HepG2 (cell line): ENCODE results near the gene HDAC5. TPM values are rescaled to one million over a fixed set of nuclear protein-coding genes. Genes with fewer than 3 reads are reported as not detected.

Experiments
- ARID5B ChIP-seq: IDR thresholded peaks from 2 replicates; pipeline ENCODE4 v1.4.0; 2020; ENCODE audit warnings: mild to moderate bottlenecking, missing genetic modification reagents
- CERS6 ChIP-seq: sonication (generic); formaldehyde crosslinking; IDR thresholded peaks from 2 replicates; pipeline ENCODE4 v1.5.0; 2020; ENCODE audit warnings: missing genetic modification reagents
- EP300 ChIP-seq, 3 experiments: sonication (generic) in 1 of 3; formaldehyde crosslinking in 1 of 3; IDR thresholded peaks; 2 replicates each; pipeline versions ENCODE4 v1.5.1 to v1.6.1; 2011 to 2020; ENCODE audit warnings: low read depth in 2 of 3, low read length in 2 of 3, borderline replicate concordance in 1 of 3, improper control_type of control experiment in 1 of 3, mild to moderate bottlenecking in 1 of 3, missing genetic modification reagents in 1 of 3, moderate library complexity in 1 of 3
- HNF1A ChIP-seq, 2 experiments: sonication (generic) in 1 of 2; formaldehyde crosslinking in 1 of 2; IDR thresholded peaks; 2 replicates each; pipeline versions ENCODE4 v1.4.0 to v1.6.1; 2016 to 2020; ENCODE audit warnings: borderline replicate concordance in 1 of 2, low read depth in 1 of 2, mild to moderate bottlenecking in 1 of 2, missing genetic modification reagents in 1 of 2
- MZF1 ChIP-seq: sonication (generic); formaldehyde crosslinking; IDR thresholded peaks from 2 replicates; pipeline ENCODE4 v1.8.1; 2023; ENCODE audit warnings: mild to moderate bottlenecking, missing genetic modification reagents, borderline replicate concordance
- NONO ChIP-seq, 2 experiments: fragments of 450-650 bp in 1 of 2; sonication (generic) in 1 of 2; formaldehyde crosslinking in 1 of 2; IDR thresholded peaks in 1 of 2; conservative IDR thresholded peaks in 1 of 2; 2 replicates each; pipeline versions ENCODE4 v1.6.1 to v1.8.0; 2017 to 2022; ENCODE audit warnings: mild to moderate bottlenecking in 1 of 2, missing genetic modification reagents in 1 of 2, moderate library complexity in 1 of 2
- SIN3A ChIP-seq: IDR thresholded peaks from 2 replicates; pipeline ENCODE4 v1.6.1; 2011; ENCODE audit warnings: low read depth, mild to moderate bottlenecking, control low read depth, low read length, borderline replicate concordance
- ZBTB10 ChIP-seq: sonication (generic); formaldehyde crosslinking; IDR thresholded peaks from 2 replicates; pipeline ENCODE4 v1.4.0; 2020; ENCODE audit warnings: missing genetic modification reagents, borderline replicate concordance
- ZBTB8A ChIP-seq: sonication (generic); formaldehyde crosslinking; IDR thresholded peaks from 2 replicates; pipeline ENCODE4 v1.4.0; 2020; ENCODE audit warnings: mild to moderate bottlenecking, low read depth, missing genetic modification reagents, borderline replicate concordance
- ZFP1 ChIP-seq: IDR thresholded peaks from 2 replicates; pipeline ENCODE4 v1.6.1; 2016
- ZNF598 ChIP-seq: sonication (generic); formaldehyde crosslinking; IDR thresholded peaks from 2 replicates; pipeline ENCODE4 v1.5.1; 2020; ENCODE audit warnings: mild to moderate bottlenecking, missing genetic modification reagents, borderline replicate concordance
- ZNF674 ChIP-seq: sonication (generic); formaldehyde crosslinking; IDR thresholded peaks from 2 replicates; pipeline ENCODE4 v1.5.0; 2020; ENCODE audit warnings: low read depth, mild to moderate bottlenecking, missing genetic modification reagents
- polyA plus RNA-seq, 8 experiments: library from polyadenylated mRNA; depleted of rRNA in 3 of 8; stranded (reverse) in 7 of 8; unstranded in 1 of 8; fragments of >200 nt; fragmentation: Illumina TruSeq in 4 of 8; extraction: Trizol in 4 of 8; gene quantifications; 2 replicates each; pipeline versions ENCODE4 v1.2.1 to v1.2.3, GENCODE V29; 2011 to 2016; ENCODE audit warnings: low read depth in 4 of 8, missing spikeins in 1 of 8, mixed read lengths in 1 of 8; ENCODE audit not compliant: insufficient read depth in 1 of 8
- total RNA-seq, 5 experiments: library from RNA; depleted of rRNA; stranded (reverse); fragments of >200 nt; fragmentation: Illumina TruSeq; extraction: Trizol; gene quantifications; 2 replicates each; pipeline ENCODE4 v1.2.3, GENCODE V29; 2016; ENCODE audit warnings: low read depth in 1 of 5

The HDAC5 gene
- total and polyA plus RNA-seq, 2 of the 13 experiments (the other 11 are each of a cell fraction or from before 2014, with no cell fraction given) = 46.4 to 85.4 TPM

GRCh38 chr17:44110823-44111633 is 12.4 kb downstream of the HDAC5 start (continued):
- TF ChIP-seq HNF1A (IDR thresholded peaks at IDR 0.05; ENCODE audit: low read depth) = peak; percentile 42; the same call in 1 of the 2 replicates
- peak; percentile 96 for TF ChIP-seq HNF1A (CRISPR knock-in tag; IDR thresholded peaks at IDR 0.05; ENCODE audit: borderline replicate concordance)
- TF ChIP-seq ZFP1 = peak; percentile 88
- TF ChIP-seq ARID5B (CRISPR knock-in tag) = peak; percentile 95
- TF ChIP-seq ZNF674 (CRISPR knock-in tag) = 0 out of 2 replicates have a peak, but pooled peaks have one; percentile 39
- peak; percentile 93 to 96 for TF ChIP-seq EP300 (IDR thresholded peaks at IDR 0.05; ENCODE audit: low read depth in 2 of 2, low read length in 2 of 2)
- TF ChIP-seq EP300 (CRISPR knock-in tag; IDR thresholded peaks at IDR 0.05; ENCODE audit: borderline replicate concordance) = peak; percentile 91
- TF ChIP-seq MZF1 (CRISPR knock-in tag) = no peak; the same call in 1 of the 2 replicates
- TF ChIP-seq ZNF598 (CRISPR knock-in tag) = peak; percentile 87; the same call in 1 of the 2 replicates
- TF ChIP-seq NONO (IDR thresholded peaks at IDR 0.05) = no peak
- peak; percentile 99 for TF ChIP-seq NONO (CRISPR knock-in tag; conservative IDR thresholded peaks at IDR 0.05)
- TF ChIP-seq ZBTB8A (CRISPR knock-in tag) = 0 out of 2 replicates have a peak, but pooled peaks have one; percentile 55
- TF ChIP-seq CERS6 (CRISPR knock-in tag) = no peak
- no peak; the same call in 1 of the 2 replicates for TF ChIP-seq ZBTB10
- peak; percentile 95 for TF ChIP-seq SIN3A
